MM.1S (cell line): ENCODE results near the gene CD244.

Source experiments
- EZH2 ChIP-seq: fragments of 300-600 bp; sonication (generic); optimal IDR thresholded peaks from 2 replicates; pipeline ENCODE3; 2017; ENCODE audit warnings: low read depth, mild to moderate bottlenecking, antibody characterized with exemption, low read length, mixed read lengths
- TF ChIP-seq, protein P1 (sequence below): fragments of 300-600 bp; sonication (generic); IDR thresholded peaks from 2 replicates; pipeline ENCODE4 v1.5.1; 2016; ENCODE audit warnings: antibody characterized with exemption, low read length, mixed read lengths

- TF ChIP-seq, protein P1, sequence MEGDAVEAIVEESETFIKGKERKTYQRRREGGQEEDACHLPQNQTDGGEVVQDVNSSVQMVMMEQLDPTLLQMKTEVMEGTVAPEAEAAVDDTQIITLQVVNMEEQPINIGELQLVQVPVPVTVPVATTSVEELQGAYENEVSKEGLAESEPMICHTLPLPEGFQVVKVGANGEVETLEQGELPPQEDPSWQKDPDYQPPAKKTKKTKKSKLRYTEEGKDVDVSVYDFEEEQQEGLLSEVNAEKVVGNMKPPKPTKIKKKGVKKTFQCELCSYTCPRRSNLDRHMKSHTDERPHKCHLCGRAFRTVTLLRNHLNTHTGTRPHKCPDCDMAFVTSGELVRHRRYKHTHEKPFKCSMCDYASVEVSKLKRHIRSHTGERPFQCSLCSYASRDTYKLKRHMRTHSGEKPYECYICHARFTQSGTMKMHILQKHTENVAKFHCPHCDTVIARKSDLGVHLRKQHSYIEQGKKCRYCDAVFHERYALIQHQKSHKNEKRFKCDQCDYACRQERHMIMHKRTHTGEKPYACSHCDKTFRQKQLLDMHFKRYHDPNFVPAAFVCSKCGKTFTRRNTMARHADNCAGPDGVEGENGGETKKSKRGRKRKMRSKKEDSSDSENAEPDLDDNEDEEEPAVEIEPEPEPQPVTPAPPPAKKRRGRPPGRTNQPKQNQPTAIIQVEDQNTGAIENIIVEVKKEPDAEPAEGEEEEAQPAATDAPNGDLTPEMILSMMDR = no peak
- TF ChIP-seq EZH2 = no peak
Measured at GRCh38 chr1:160874935-160875334, 12.2 kb upstream of the CD244 start.
